ENCODE data around the gene ACTR3. TPM values are rescaled to one million over a fixed set of nuclear protein-coding genes. Genes with fewer than 3 reads are reported as not detected.
A peak's percentile ranks its signal among the peaks of the same experiment; 100 is the strongest.

Gene ACTR3
- total RNA-seq, 4 donors from 2014 or later, result 80.0 to 124 (median 101) TPM

GRCh38 chr2:113887009-113887792 is 2.7 kb upstream of the ACTR3 start:
- H3K27ac ChIP-seq, result peak overlapping the region; percentile 34 to 97 (median 48)
- no peaks in the 10 kb centered on the region for H3K9me3 ChIP-seq
- peak overlapping the region in 1 of 4 donors; percentile 87 for H3K4me3 ChIP-seq
- no peaks in the 10 kb centered on the region for H3K27me3 ChIP-seq
- no peaks in the 10 kb centered on the region for H3K36me3 ChIP-seq
- no peak for TF ChIP-seq POLR2A (IDR thresholded peaks at IDR 0.05)
- TF ChIP-seq, protein P1, sequence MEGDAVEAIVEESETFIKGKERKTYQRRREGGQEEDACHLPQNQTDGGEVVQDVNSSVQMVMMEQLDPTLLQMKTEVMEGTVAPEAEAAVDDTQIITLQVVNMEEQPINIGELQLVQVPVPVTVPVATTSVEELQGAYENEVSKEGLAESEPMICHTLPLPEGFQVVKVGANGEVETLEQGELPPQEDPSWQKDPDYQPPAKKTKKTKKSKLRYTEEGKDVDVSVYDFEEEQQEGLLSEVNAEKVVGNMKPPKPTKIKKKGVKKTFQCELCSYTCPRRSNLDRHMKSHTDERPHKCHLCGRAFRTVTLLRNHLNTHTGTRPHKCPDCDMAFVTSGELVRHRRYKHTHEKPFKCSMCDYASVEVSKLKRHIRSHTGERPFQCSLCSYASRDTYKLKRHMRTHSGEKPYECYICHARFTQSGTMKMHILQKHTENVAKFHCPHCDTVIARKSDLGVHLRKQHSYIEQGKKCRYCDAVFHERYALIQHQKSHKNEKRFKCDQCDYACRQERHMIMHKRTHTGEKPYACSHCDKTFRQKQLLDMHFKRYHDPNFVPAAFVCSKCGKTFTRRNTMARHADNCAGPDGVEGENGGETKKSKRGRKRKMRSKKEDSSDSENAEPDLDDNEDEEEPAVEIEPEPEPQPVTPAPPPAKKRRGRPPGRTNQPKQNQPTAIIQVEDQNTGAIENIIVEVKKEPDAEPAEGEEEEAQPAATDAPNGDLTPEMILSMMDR (IDR thresholded peaks at IDR 0.05), result no peak
- peaks cover 0 to 36% (median 11%) of the 10 kb centered on the region in 4 donors for H3K4me1 ChIP-seq
- no peak for DNase-seq

DNA sequence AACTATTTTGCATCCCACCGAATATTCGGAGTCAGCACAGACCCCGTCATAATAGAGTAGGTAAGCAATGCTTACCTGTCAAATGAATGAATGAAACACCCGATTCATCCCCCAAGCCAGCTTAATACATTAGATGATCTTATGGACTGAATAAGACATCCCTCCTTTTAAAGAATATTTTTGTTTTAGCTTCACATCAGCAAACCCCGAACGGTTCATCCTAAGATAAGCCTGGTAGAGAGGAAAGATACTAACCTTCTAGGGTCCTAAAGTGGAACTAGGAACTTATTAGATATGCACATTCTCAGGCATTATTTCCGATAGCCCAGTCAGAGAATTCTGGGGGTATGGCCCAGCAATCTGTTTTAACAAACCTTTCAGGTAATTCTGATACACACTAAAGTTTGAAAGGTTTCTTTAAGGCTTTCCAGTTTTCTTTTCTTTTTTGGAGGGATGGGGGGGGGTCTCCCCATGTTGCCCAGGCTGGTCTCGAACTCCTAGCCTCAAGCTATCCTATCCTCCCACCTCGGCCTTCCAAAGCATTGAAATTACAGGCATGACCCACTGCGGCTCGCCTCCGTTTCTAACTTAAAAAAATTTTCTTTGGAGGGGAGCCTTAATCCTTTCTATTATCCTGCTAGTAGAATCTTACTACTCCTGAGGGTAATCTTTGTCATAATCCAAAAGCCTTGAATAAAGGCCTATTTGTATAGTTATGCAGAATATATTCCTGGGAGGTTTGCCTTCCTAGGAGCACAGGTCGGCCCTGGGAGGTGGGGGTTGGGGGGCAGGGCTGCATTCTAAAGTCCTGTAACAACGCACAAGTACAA is 1.0 kb upstream of the ACTR3 start:
- H3K9me3 ChIP-seq, result no peaks in the 10 kb centered on the region
- TF ChIP-seq, protein P1 (IDR thresholded peaks at IDR 0.05), result no peak
- no peak for TF ChIP-seq POLR2A (IDR thresholded peaks at IDR 0.05)
- H3K27ac ChIP-seq, result peak overlapping the region; percentile 97 to 98 (median 97)
- DNase-seq, result no peak
- H3K27me3 ChIP-seq, result no peaks in the 10 kb centered on the region
- peaks cover 0 to 51% (median 15%) of the 10 kb centered on the region in 4 donors for H3K4me1 ChIP-seq
- H3K4me3 ChIP-seq, result peak overlapping the region; percentile 87 to 99 (median 92)
- H3K36me3 ChIP-seq, result no peaks in the 10 kb centered on the region

- H3K27me3 ChIP-seq, result no peaks in the 10 kb centered on the region
- H3K4me1 ChIP-seq, result peaks cover 0 to 64% (median 18%) of the 10 kb centered on the region in 4 donors
- peak overlapping the region; percentile 97 to 98 (median 97) for H3K27ac ChIP-seq
- peak; percentile 65 to 91 (median 81) for DNase-seq
- H3K9me3 ChIP-seq, result no peaks in the 10 kb centered on the region
- H3K36me3 ChIP-seq, result no peaks in the 10 kb centered on the region
- peak in 1 of 2 donors; percentile 59 for TF ChIP-seq POLR2A (IDR thresholded peaks at IDR 0.05)
- TF ChIP-seq, protein P1 (IDR thresholded peaks at IDR 0.05), result no peak
- H3K4me3 ChIP-seq, result peak overlapping the region; percentile 87 to 99 (median 92)
Measured at GRCh38 chr2:113890253-113891235, 655 bp downstream of the ACTR3 start.

- H3K27ac ChIP-seq, result peak overlapping the region; percentile 97 to 98 (median 97)
- peak overlapping the region; percentile 87 to 99 (median 92) for H3K4me3 ChIP-seq
- H3K4me1 ChIP-seq, result peaks cover 0 to 69% (median 18%) of the 10 kb centered on the region in 4 donors
- no peaks in the 10 kb centered on the region for H3K27me3 ChIP-seq
- no peaks in the 10 kb centered on the region for H3K36me3 ChIP-seq
- no peak for DNase-seq
- H3K9me3 ChIP-seq, result no peaks in the 10 kb centered on the region
- TF ChIP-seq, protein P1 (IDR thresholded peaks at IDR 0.05), result no peak
- TF ChIP-seq POLR2A (IDR thresholded peaks at IDR 0.05), result no peak
Measured at GRCh38 chr2:113891265-113891959, 1.5 kb downstream of the ACTR3 start.
